Measurements from ENCODE around the gene VPS8.

The VPS8 gene

GRCh38 chr3:184815046-184815930 is 3.3 kb downstream of the VPS8 start:
- DNase-seq, result no peak

- DNase-seq, result no peak
Observed at GRCh38 chr3:184816614-184817013, 4.6 kb downstream of the VPS8 start.

- DNase-seq, result peak; percentile 17 to 20
Observed at GRCh38 chr3:184820525-184820924, 8.6 kb downstream of the VPS8 start.

- peak; percentile 35 to 38 for DNase-seq
Observed at GRCh38 chr3:184821034-184821433, 9.1 kb downstream of the VPS8 start.

- DNase-seq, result no peak
Observed at GRCh38 chr3:184822081-184822480, 10.1 kb downstream of the VPS8 start.

- no peak for DNase-seq
Observed at GRCh38 chr3:184822654-184823053, 10.7 kb downstream of the VPS8 start.

GRCh38 chr3:184823990-184824389 is 12.0 kb downstream of the VPS8 start:
- no peak for DNase-seq

- DNase-seq, result no peak
Observed at GRCh38 chr3:184825121-184825820, 13.3 kb downstream of the VPS8 start.

- DNase-seq, result no peak
Observed at GRCh38 chr3:184827572-184827971, 15.6 kb downstream of the VPS8 start.

- peak; percentile 14 to 22 for DNase-seq
Observed at GRCh38 chr3:184832044-184832443, 20.1 kb downstream of the VPS8 start.

- DNase-seq, result no peak
Observed at GRCh38 chr3:184832903-184833302, 20.9 kb downstream of the VPS8 start.

GRCh38 chr3:184836090-184836822 is 24.3 kb downstream of the VPS8 start:
- no peak for DNase-seq

GRCh38 chr3:184842433-184842832 is 30.5 kb downstream of the VPS8 start:
- no peak for DNase-seq

- no peak for DNase-seq
Observed at GRCh38 chr3:184845819-184846218, 33.9 kb downstream of the VPS8 start.

GRCh38 chr3:184846496-184846895 is 34.5 kb downstream of the VPS8 start:
- DNase-seq, result no peak

- DNase-seq, result no peak
Observed at GRCh38 chr3:184848934-184849333, 37.0 kb downstream of the VPS8 start.

GRCh38 chr3:184850201-184850600 is 38.2 kb downstream of the VPS8 start:
- no peak for DNase-seq

- DNase-seq, result no peak
Observed at GRCh38 chr3:184857099-184857498, 45.1 kb downstream of the VPS8 start.

GRCh38 chr3:184864000-184864399 is 52.0 kb downstream of the VPS8 start:
- DNase-seq, result no peak

GRCh38 chr3:184868477-184868876 is 56.5 kb downstream of the VPS8 start:
- DNase-seq, result no peak

- no peak for DNase-seq
Observed at GRCh38 chr3:184872200-184872599, 60.2 kb downstream of the VPS8 start.

- DNase-seq, result no peak
Observed at GRCh38 chr3:184873141-184873540, 61.2 kb downstream of the VPS8 start.
